HCT116 (cell line): Measurements from ENCODE around the gene TMEM135. TPM values are rescaled to one million over a fixed set of nuclear protein-coding genes. Genes with fewer than 3 reads are reported as not detected.

Experiments used
- ATAC-seq: fragments of 200-7000 bp; cut with Tn5 transposase; 2 replicates; pipeline ENCODE4 v1.9.1; 2020; ENCODE audit warnings: mild to moderate bottlenecking, moderate library complexity
- BruUV-seq: library from RNA; stranded (reverse); fragments of 400-500 nt; replicated peaks from 2 replicates; lab custom pipeline; 2021; lab: Mats Ljungman, UMichigan
- CTCF ChIA-PET: fragments of 300-600 bp; sonication (Branson Sonifier 250); formaldehyde crosslinking; loops from one replicate; lab custom pipeline; 2021; ENCODE audit warnings: antibody characterized with exemption; lab: Charles Lee
- POLR2A ChIA-PET: fragments of 300-600, 350-600 bp; sonication (Branson Sonifier 250); formaldehyde crosslinking; loops from one replicate; lab custom pipeline; 2021; ENCODE audit warnings: antibody characterized with exemption; lab: Charles Lee
- RAD21 ChIA-PET, 2 experiments: fragments of 300-600 bp; sonication (Branson Sonifier 250); formaldehyde crosslinking; loops; one replicate each; lab custom pipeline; 2023; ENCODE audit warnings: low total read pairs in 2 of 2; ENCODE audit not compliant: uncharacterized antibody in 2 of 2, unreplicated experiment in 2 of 2, low non-redundant PET in 1 of 2; lab: Charles Lee
- DNase-seq: peaks from one replicate; pipeline ENCODE4 v3.0.0-alpha.2; 2010; ENCODE audit warnings: low read depth, low spot score
- H2AFZ ChIP-seq: fragments of 200-600 bp; shearing (Covaris generic), sonication (generic); 2 replicates; pipeline ENCODE4 v1.6.1; 2017; ENCODE audit warnings: low read depth, mixed run types, mixed read lengths, antibody characterized with exemption, low read length; ENCODE audit not compliant: poor library complexity, severe bottlenecking
- H3K27ac ChIP-seq: 2 replicates; pipeline ENCODE4 v1.5.1; 2012; ENCODE audit warnings: low read depth, low read length
- H3K27me3 ChIP-seq: fragments of 200-600 bp; sonication (generic); 2 replicates; pipeline ENCODE4 v1.6.1; 2016; ENCODE audit warnings: mixed run types, low read length, mixed read lengths; ENCODE audit not compliant: insufficient read depth
- H3K36me3 ChIP-seq, 2 experiments: fragments of 200-500 bp in 1 of 2; fragments of 200-600 bp in 1 of 2; sonication (Bioruptor generic) in 1 of 2; sonication (generic) in 1 of 2; 2 replicates each; pipeline versions ENCODE4 v1.5.1 to v1.6.1; 2014 to 2016; ENCODE audit warnings: low read length in 2 of 2, inconsistent platforms in 1 of 2, mixed read lengths in 1 of 2, mixed run types in 1 of 2; ENCODE audit not compliant: insufficient read depth in 2 of 2, control insufficient read depth in 1 of 2
- H3K4me1 ChIP-seq, 2 experiments: fragments of 200-600 bp in 1 of 2; sonication (generic) in 1 of 2; 2 replicates each; pipeline versions ENCODE4 v1.5.1 to v1.6.1; 2012 to 2017; ENCODE audit warnings: low read length in 2 of 2, inconsistent platforms in 1 of 2, mild to moderate bottlenecking in 1 of 2, mixed read lengths in 1 of 2, mixed run types in 1 of 2, moderate library complexity in 1 of 2; ENCODE audit not compliant: insufficient read depth in 2 of 2, control insufficient read depth in 1 of 2
- H3K4me2 ChIP-seq: fragments of 200-600 bp; sonication (generic); 2 replicates; pipeline ENCODE4 v1.6.1; 2017; ENCODE audit warnings: mixed run types, low read length, mixed read lengths
- H3K4me3 ChIP-seq, 2 experiments: fragments of 200-600 bp in 1 of 2; sonication (generic) in 1 of 2; replicated peaks in 1 of 2; 2 replicates each; pipeline ENCODE4 v1.5.1; 2011 to 2016; ENCODE audit warnings: low read length in 2 of 2, control low read depth in 1 of 2, low read depth in 1 of 2, mild to moderate bottlenecking in 1 of 2, mixed read lengths in 1 of 2, mixed run types in 1 of 2
- H3K79me2 ChIP-seq: fragments of 200-600 bp; sonication (generic); 2 replicates; pipeline ENCODE4 v1.6.1; 2017; ENCODE audit warnings: mild to moderate bottlenecking, mixed run types, low read length, moderate library complexity, mixed read lengths; ENCODE audit not compliant: insufficient read depth
- H3K9ac ChIP-seq: fragments of 200-600 bp; sonication (generic); 2 replicates; pipeline ENCODE4 v1.6.1; 2016; ENCODE audit warnings: low read length, mixed read lengths
- H3K9me2 ChIP-seq: fragments of 200-600 bp; sonication (generic), shearing (Covaris generic); 2 replicates; pipeline ENCODE4 v1.6.1; 2017; ENCODE audit warnings: mixed run types, mild to moderate bottlenecking, moderate library complexity; ENCODE audit not compliant: insufficient read depth
- H3K9me3 ChIP-seq, 2 experiments: fragments of 200-500 bp in 1 of 2; fragments of 200-600 bp in 1 of 2; sonication (Bioruptor generic) in 1 of 2; sonication (generic) in 1 of 2; 2 replicates each; pipeline ENCODE4 v1.6.1; 2014 to 2017; ENCODE audit warnings: low read length in 2 of 2, mixed read lengths in 2 of 2, inconsistent platforms in 1 of 2, low read depth in 1 of 2, mild to moderate bottlenecking in 1 of 2, mixed run types in 1 of 2, moderate library complexity in 1 of 2; ENCODE audit not compliant: control insufficient read depth in 1 of 2, insufficient read depth in 1 of 2
- H4K20me1 ChIP-seq: fragments of 200-600 bp; sonication (generic), shearing (Covaris generic); 2 replicates; pipeline ENCODE4 v1.6.1; 2017; ENCODE audit warnings: mixed run types, mild to moderate bottlenecking, moderate library complexity; ENCODE audit not compliant: insufficient read depth
- EGR1 ChIP-seq: IDR thresholded peaks from 2 replicates; pipeline ENCODE4 v1.6.1; 2012; ENCODE audit warnings: low read depth
- EZH2 ChIP-seq: fragments of 200-600 bp; sonication (generic); IDR thresholded peaks from 2 replicates; pipeline ENCODE4 v1.6.1; 2017; ENCODE audit warnings: antibody characterized with exemption, mixed run types
- EZH2phosphoT487 ChIP-seq: fragments of 200-600 bp; IDR thresholded peaks from 2 replicates; pipeline ENCODE4 v1.6.1; 2018; ENCODE audit warnings: antibody characterized with exemption, borderline replicate concordance
- JUND ChIP-seq: IDR thresholded peaks from 2 replicates; pipeline ENCODE4 v1.6.1; 2012
- REST ChIP-seq: IDR thresholded peaks from 2 replicates; pipeline ENCODE4 v1.6.1; 2012; ENCODE audit warnings: low read depth
- SIN3A ChIP-seq: IDR thresholded peaks from 2 replicates; pipeline ENCODE4 v1.6.1; 2012; ENCODE audit warnings: low read depth
- YY1 ChIP-seq: IDR thresholded peaks from 2 replicates; pipeline ENCODE4 v1.6.1; 2011; ENCODE audit warnings: low read length, low read depth, moderate library complexity, mild to moderate bottlenecking; ENCODE audit not compliant: insufficient replicate concordance; ENCODE audit errors: extremely low read depth
- ZFX ChIP-seq: fragments of 450-650 bp; IDR thresholded peaks from 2 replicates; pipeline ENCODE4 v1.6.1; 2017
- ZNF274 ChIP-seq: fragments of 200-500 bp; sonication (Bioruptor generic); IDR thresholded peaks from 2 replicates; pipeline ENCODE4 v1.6.1; 2014; ENCODE audit warnings: mild to moderate bottlenecking, low read depth, low read length, inconsistent platforms
- intact Hi-C: fragments of 100-400 bp; cut with micrococcal nuclease; formaldehyde crosslinking; loops from 2 replicates; pipeline ENCODE4 v1.10.0; 2022
- total RNA-seq: library from RNA; stranded (reverse); gene quantifications from one replicate; pipeline ENCODE4 v1.2.1, GENCODE V29; 2021; ENCODE audit not compliant: unreplicated experiment

The TMEM135 gene
- total RNA-seq, 1 experiment from 2014 or later: 50.6 TPM

GRCh38 chr11:87185228-87185627 lies 147.5 kb downstream of the TMEM135 start:
- no peak overlapping the region for H3K27ac ChIP-seq
- no peaks in the 10 kb centered on the region for H4K20me1 ChIP-seq
- no peaks in the 10 kb centered on the region for H3K27me3 ChIP-seq
- no peak overlapping the region for H3K4me3 ChIP-seq
- no peaks in the 10 kb centered on the region for H3K36me3 ChIP-seq
- no peaks in the 10 kb centered on the region for H3K9me2 ChIP-seq
- DNase-seq: no peak
- no peak for TF ChIP-seq REST
- TF ChIP-seq EZH2phosphoT487: no peak
- no peak for TF ChIP-seq EGR1
- no peak for TF ChIP-seq ZNF274
- no peak for TF ChIP-seq YY1
- TF ChIP-seq ZFX: no peak
- TF ChIP-seq JUND: no peak
- TF ChIP-seq SIN3A: no peak
- no peak for TF ChIP-seq EZH2
- ChIA-PET RAD21 (no interaction called here), CTCF (no interaction called here), POLR2A (no interaction called here)
- H3K4me1 ChIP-seq: no peaks in the 10 kb centered on the region
- no peaks in the 10 kb centered on the region for H3K9me3 ChIP-seq
- no peak overlapping the region for H3K9ac ChIP-seq
- intact Hi-C loops: no loop called here
- BruUV-seq: no TSS peak
- H2AFZ ChIP-seq: no peak overlapping the region
- H3K4me2 ChIP-seq: no peak overlapping the region
- H3K79me2 ChIP-seq: no peaks in the 10 kb centered on the region; the same call in 1 of the 2 replicates
- ATAC-seq: no peak
